GM20000 (cell line): ENCODE data around the gene H2AZ1.

Experiments
- DNase-seq: peaks from one replicate; pipeline ENCODE4 v3.0.0; 2012; ENCODE audit warnings: low spot score
- CTCF ChIP-seq: IDR thresholded peaks from 2 replicates; pipeline ENCODE4 v1.5.1; 2012; ENCODE audit warnings: mild to moderate bottlenecking, control low read depth; ENCODE audit errors: extremely low read depth, missing control alignments

The H2AZ1 gene

DNA sequence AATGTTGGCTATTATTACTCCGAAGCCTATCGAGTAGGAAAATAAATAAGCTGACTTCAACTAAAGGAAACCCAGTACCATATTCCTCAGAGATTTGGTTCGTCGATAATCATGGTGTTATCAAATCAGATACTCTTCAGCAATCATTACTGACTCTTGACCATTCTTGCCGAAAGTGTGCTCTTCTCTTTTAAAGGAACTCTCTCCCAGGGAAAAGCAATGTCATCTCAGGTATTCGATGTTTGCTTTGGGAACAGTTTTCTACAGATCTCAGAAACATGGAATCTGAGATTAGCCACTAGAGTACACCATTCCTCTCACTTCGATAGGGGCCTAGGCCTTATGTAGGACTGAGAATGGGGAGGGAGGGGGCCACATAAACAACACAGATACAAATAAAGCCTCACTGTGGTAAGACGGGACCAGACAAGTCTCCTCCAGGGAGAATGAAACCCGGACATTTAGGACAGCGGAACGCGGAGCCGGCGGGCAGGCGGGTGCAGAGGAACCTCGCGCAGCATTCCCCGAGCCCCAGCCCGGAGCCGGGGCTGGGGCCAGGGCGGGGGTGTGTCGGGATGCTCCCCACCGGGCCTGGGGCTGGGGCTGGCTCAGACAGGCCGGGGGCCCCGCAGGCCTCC is 4.2 kb downstream of the H2AZ1 start:
- DNase-seq, result no peak
- no peak for TF ChIP-seq CTCF

GRCh38 chr4:99943904-99944437 is 6.1 kb downstream of the H2AZ1 start:
- no peak for TF ChIP-seq CTCF
- no peak for DNase-seq

DNA sequence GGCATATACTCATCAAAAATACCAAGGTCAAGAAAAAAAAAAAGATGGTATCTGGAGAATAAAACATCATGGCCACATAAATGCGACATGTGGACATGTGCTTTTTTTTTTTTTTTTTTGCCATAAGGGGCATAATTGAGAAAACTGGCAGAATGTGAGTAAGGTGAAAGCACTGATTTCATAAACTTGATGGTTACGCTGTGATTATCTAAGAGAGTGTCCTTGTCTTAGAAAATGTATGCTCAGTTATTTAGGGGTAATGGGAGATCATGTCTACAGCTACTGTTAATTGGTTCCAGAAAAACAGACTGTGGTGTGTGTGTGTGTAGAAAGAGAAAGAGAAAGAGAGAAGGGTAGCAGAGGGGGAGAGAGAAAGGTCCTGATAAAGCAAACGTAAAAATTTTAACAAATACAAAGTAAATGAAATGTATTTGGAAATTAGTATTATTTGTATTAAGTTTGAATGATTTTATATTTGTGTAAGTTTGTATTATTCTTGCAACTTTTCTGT is 11.8 kb downstream of the H2AZ1 start:
- no peak for DNase-seq
- no peak for TF ChIP-seq CTCF

GRCh38 chr4:99934891-99935290 is 15.2 kb downstream of the H2AZ1 start:
- no peak for TF ChIP-seq CTCF
- no peak for DNase-seq

DNA sequence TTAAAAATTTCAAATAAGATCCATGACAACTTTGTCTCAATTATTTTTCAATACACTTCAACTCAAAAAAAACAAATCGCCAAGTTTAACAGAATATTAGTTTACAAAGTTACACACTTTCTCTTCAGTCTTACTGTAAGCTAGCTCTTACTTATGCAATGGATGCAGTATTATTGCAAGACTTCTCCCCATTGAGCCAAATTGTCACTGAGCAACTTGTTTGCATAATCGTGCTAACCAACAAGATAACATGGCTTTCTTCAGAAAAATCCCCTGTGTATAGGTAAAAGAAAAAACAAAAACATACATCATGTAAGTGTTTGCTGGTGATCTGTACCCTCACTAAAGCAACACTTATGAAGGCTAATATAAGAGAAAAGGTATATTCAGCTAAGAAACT is 22.5 kb downstream of the H2AZ1 start:
- TF ChIP-seq CTCF, result no peak
- no peak for DNase-seq

DNA sequence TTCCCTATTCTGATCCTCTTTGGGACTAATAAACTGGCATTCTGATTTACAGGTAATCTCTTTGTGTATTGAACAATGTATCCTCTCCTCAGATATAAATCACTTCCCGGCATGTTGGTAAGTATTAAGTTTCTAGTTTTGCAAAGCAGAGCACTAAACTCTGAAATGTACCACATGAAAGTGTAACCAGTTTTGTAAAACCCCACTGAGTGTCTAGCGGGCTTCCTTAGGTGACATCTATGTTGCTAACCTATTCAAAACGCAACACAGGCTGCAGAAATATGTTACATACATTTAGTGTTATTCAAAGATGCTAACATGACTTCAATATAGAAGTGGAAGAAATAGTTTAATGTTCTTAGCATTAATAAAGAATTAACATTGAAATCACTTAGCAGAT is 28.9 kb downstream of the H2AZ1 start:
- no peak for TF ChIP-seq CTCF
- DNase-seq, result no peak

DNA sequence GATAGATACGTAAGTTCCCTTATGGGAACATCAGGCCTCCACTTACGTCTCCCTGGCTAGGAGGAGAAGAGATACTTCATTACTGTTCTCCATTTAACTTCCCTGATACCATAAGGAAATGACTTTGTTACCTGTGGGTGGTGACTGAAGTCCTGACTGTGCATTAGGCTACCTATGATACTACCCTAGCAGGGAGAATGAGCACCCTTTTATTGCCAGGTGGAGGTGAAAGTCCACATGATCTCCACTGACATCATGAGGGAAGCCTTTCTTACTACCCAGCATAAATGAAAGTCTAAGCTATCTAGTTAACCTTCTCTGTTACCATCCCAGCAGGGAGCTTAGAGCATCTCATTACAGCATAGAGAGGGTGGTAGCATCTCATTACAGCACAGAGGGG is 31.4 kb downstream of the H2AZ1 start:
- TF ChIP-seq CTCF, result no peak
- DNase-seq, result no peak
